GM19438 (cell line): ENCODE data around the gene GPD1.
"Not testable (repeated sequence)": the region's sequence is repeated elsewhere in the genome, so short reads cannot be mapped to it uniquely, and the experiment has no call there.

ENCODE experiments used
- ATAC-seq: cut with Tn5 transposase; IDR thresholded peaks from one replicate; pipeline ENCODE4 v1.9.1; 2021; ENCODE audit warnings: low read depth; ENCODE audit not compliant: unreplicated experiment

GPD1 gene

DNA sequence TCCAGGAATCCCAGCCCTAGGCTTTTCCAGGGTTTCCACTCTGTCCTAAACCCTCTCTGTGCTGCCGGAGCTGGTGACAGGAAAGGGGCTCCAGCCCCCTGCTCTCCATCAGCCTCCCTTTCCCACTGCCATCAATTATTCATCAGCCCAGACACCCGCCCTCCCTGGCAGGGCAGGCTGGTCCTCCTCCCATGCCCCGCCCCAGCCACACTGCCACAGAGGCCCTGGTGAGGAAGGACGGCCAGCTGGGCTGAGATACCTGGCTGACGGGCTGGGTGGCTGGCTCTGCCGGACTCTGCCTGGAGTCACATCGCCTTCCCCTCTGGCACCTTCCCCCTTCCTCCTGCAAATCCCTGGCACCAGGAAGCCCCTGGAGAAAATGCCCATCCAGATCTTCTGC is 30.6 kb upstream of the GPD1 start:
- ATAC-seq = no peak

- ATAC-seq = no peak
Observed at GRCh38 chr12:50073712-50074111, 30.1 kb upstream of the GPD1 start.

GRCh38 chr12:50074936-50075807 is 28.6 kb upstream of the GPD1 start:
- ATAC-seq = peak; percentile 83

GRCh38 chr12:50075808-50076170 is 28.0 kb upstream of the GPD1 start:
- ATAC-seq = no peak

GRCh38 chr12:50077099-50077498 is 26.7 kb upstream of the GPD1 start:
- ATAC-seq = no peak

GRCh38 chr12:50078281-50078680 is 25.5 kb upstream of the GPD1 start:
- ATAC-seq = no peak

- no peak for ATAC-seq
Observed at GRCh38 chr12:50079771-50080170, 24.0 kb upstream of the GPD1 start.

GRCh38 chr12:50081096-50081808 is 22.6 kb upstream of the GPD1 start:
- no peak for ATAC-seq

DNA sequence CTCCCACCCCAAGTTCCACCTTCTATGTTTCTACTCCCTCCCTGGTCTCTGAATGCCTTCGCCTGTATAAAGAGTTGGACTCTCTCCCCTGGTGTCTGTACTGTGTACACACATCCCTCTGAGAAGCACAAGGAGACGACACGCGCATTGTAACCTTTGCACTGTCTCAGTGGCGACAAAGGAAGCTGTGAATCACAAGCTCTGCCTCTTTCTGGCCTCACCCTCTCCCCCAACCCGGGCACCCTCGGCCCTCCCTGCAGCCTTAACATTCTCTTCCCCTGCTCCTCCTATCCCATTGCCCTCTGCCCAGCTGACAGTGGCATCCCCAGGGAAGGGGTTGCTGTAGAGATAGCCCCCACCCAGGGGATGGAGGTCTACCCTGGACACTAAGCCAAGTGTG is 21.2 kb upstream of the GPD1 start:
- ATAC-seq = no peak

DNA sequence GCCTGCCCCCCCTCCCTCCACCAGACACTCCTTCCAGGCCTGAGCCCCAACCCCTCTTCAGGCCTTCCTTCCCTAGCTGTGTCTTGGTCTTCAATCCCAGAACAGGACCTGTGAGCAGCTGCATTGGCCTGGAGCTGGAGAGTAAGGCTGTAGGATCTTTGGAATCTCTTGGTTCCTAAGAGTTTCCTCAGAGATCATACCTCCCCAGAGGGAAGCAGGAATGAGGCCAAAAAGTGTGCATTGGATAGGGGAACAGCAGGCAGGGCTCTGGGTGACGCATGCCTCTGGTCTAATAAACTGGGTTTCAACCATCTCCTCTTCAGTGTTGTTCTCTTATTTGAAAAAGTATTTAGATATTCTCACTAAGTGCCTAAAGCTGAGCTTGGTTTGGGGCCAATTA is 20.5 kb upstream of the GPD1 start:
- ATAC-seq = no peak

- not testable (repeated sequence) for ATAC-seq
Observed at GRCh38 chr12:50084409-50084774, 19.4 kb upstream of the GPD1 start.

GRCh38 chr12:50084775-50085614 is 18.8 kb upstream of the GPD1 start, which contains the start of gene SMARCD1:
SMARCD1 (plus strand) TSS chr12:50085342; CDS start chr12:50085370, 28 bp downstream.
- peak; percentile 81 for ATAC-seq

DNA sequence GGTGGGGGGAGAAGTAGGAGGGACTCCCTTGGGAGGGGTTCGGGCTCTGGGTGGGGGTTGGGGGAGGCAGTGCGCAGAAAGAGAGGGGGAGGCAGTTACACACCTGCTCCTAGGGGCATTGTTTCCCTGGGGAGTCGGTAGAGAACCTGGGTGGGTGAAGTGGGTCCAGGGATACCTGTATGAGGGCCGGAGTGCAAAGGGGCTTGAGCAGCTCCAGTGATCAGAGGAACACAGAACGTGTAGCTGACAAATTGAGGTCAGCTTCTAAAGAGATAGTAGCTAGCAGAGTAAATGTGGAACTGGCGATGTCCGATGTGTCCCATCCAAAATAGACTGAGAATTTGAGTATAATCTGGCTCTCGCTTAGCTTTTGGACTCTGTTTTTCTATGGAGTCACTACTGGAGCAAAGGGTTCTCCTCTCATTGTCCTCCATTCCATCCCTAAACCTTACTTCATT is 18.2 kb upstream of the GPD1 start:
- no peak for ATAC-seq

GRCh38 chr12:50086148-50086547 is 17.7 kb upstream of the GPD1 start:
- no peak for ATAC-seq

DNA sequence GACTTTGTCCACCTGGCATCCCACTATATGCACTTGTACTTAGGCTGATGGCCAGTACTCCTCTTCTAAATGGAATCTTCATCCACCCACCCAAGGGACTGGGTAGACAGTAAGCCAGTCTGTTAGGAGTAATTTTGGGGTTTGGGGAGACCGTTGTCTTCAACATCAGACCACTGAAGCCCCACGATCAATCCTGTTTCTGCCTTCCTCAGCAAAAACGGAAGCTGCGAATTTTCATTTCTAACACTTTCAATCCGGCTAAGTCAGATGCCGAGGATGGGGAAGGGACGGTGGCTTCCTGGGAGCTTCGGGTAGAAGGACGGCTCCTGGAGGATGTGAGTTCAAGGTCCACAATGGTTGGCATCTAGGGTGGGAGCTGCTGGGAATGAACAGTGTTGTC is 16.7 kb upstream of the GPD1 start:
- ATAC-seq = no peak

GRCh38 chr12:50087995-50088394 is 15.8 kb upstream of the GPD1 start:
- ATAC-seq = no peak

DNA sequence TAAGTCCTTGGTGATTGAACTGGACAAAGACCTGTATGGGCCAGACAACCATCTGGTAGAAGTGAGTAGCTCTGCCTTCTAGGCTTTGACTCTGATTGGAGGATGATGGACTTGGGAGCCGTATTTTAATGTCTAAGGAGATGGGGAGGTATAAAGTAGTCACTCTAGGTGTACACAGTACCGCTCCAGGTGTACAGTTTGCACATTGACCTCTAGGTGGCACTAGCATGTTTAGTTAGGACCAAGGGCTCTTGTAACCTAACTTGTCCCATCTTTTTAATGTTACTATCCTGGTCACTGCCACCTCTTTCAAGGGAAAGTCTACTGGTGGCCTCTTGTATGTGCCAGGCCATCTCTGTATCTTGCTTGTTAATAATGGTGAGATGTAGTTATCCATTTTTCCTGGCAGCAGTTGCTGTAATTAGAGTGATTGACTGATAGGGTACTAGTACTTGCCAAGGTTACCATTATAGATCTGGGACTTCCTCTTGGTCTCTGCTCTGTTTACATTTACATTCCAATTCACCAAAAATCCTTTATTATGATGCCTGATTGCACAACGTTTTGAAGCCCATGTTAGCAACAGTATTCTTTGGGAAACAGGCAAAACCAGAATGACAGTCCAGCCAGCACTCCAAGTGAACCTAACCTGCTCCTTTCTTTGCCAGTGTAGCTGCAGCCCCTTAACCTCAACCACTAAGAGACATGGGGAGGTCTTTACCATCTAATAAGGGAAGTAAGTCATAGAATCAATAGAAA is 15.1 kb upstream of the GPD1 start:
- no peak for ATAC-seq

DNA sequence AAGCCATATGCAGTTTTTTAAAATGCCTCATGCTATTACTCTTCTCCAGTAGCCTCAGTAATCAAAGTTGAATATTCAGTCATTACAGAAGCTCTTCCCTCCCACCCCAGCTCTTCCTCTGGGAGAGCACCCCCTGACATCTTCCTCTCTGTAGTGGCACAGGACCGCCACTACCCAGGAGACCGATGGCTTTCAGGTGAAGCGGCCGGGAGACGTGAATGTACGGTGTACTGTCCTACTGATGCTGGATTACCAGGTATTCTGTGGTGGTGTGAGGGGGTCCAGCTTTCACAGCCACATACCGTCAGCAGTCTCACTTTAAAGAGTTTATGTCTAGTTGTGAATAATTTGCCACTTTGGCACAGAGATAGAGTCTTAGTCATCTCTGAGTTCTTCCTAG is 14.1 kb upstream of the GPD1 start:
- ATAC-seq = no peak

DNA sequence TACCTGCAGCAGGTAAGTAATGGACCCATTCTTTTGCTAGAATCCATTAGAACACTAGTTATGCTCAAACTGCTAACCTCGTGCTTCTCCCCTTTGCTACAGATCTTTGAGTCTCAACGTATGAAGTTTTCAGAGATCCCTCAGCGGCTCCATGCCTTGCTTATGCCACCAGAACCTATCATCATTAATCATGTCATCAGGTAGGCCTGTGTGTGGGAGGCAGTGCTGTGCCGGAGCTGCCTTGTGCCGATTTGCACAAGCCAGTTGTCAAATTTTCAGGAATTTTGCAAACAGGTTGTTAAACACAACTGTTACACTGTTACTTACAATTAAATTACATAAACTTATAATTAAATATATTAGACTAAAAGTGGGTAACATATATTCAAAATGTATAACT is 13.4 kb upstream of the GPD1 start:
- ATAC-seq = no peak

GRCh38 chr12:50097952-50098351 is 5.9 kb upstream of the GPD1 start:
- ATAC-seq = no peak
